Measurements from ENCODE around the gene FARSA. TPM values are rescaled to one million over a fixed set of nuclear protein-coding genes. Genes with fewer than 3 reads are reported as not detected.
"Not testable (repeated sequence)": the region's sequence is repeated elsewhere in the genome, so short reads cannot be mapped to it uniquely, and the experiment has no call there.

FARSA gene
- total RNA-seq, 1 donor from 2014 or later: 220 TPM

DNA sequence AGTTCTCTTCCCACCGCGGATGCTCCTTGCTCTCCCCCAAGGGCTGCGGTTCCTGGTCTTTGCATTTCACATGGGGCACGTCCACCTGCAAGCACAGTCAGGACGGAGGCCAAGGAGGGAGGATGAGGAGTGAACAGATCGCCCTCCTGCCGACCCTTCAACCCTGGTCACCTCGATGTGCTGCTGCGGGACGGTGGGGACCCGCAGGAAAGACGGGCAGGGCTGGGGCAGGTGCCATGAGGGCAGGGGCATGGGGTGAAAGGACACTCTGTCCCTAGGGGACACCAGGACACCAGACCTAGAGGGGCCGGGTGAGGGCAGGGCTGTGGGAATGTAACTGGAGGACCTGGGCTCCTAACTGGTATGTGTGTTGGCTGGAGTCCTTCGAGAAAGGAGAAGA, 15.3 kb downstream of the FARSA start:
- H3K4me1 Mint-ChIP-seq (ENCODE audit: low read depth): peaks cover 31% of the 10 kb centered on the region
- no peaks in the 10 kb centered on the region for H3K27me3 Mint-ChIP-seq (ENCODE audit: insufficient read depth)
- H3K9me3 Mint-ChIP-seq: no peaks in the 10 kb centered on the region
- H3K4me3 Mint-ChIP-seq: peak overlapping the region; percentile 75
- peaks cover 15% of the 10 kb centered on the region for H3K36me3 Mint-ChIP-seq (ENCODE audit: low read depth)
- DNase-seq (ENCODE audit: low spot score): no peak
- intact Hi-C loops (cut with micrococcal nuclease): no loop called here
- H3K27ac Mint-ChIP-seq: peak overlapping the region; percentile 85

DNA sequence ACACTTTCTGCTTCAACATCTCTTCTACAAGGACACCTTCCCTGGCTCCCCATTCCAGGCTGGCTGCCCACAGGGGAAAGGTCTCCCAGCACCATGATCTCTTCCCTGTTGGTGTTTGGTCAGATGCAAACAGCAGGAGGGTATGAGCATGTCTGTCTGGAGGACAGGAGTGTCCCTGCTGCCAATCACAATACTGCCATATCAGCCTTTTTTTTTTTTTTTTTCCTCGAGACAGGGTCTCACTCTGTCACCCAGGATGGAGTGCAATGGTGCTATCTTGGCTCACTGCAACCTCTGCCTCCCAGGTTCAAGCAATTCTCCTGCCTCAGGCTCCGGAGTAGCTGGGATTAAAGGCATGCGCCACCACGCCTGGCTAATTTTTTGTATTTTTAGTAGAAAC, 17.7 kb downstream of the FARSA start:
- intact Hi-C loops (cut with micrococcal nuclease): loop anchor here (1.0 kb wide), 1 partner anchor 25 kb away; the partner anchor contains the start of gene GCDH
- H3K4me1 Mint-ChIP-seq (ENCODE audit: low read depth): peaks cover 33% of the 10 kb centered on the region
- not testable (repeated sequence) for H3K27ac Mint-ChIP-seq; H3K9me3 Mint-ChIP-seq; DNase-seq (ENCODE audit: low spot score); H3K36me3 Mint-ChIP-seq (ENCODE audit: low read depth); H3K4me3 Mint-ChIP-seq; H3K27me3 Mint-ChIP-seq (ENCODE audit: insufficient read depth)

DNA sequence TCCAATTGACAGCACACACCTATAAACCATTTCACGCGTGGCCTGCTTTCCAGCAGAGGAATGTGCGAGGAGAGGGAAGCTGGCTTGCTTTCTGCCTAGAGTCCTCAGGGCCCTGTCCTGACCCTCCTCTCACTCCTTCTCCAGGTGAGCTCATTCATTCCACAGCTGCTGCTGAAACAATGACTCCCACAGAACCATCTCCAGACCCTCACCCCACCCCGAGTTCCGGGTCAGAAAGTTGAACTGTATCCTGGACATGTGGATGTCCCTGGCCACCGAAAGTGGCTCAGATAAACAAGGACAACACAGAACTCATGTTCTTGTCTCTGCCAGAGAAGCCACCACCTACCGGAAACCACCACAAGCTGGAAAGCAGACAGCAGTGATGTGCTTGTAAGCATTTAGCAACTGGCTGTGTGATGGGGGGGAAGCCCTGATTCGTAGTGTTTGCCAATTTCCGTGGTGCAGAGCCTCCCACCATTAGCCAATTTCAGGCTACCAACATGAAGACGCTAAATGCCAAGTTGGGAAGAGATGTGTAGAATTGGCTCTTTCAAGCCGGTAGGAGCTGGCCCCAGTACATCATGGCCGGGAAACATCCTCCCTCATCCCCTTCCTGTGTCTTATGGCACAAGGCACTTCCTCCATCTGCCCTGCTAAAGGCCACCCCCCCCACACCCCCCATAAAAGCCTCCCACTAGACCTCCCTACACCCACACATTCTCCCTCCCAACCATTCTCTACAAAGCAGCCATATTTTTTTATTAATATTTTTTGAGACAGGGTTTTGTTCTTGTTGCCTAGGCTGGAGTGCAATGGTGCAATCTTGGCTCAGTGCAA, 19.4 kb downstream of the FARSA start:
- H3K4me1 Mint-ChIP-seq (ENCODE audit: low read depth): peaks cover 24% of the 10 kb centered on the region
- peaks cover 3% of the 10 kb centered on the region for H3K36me3 Mint-ChIP-seq (ENCODE audit: low read depth)
- intact Hi-C loops (cut with micrococcal nuclease): no loop called here
- peak overlapping the region; percentile 95 for H3K27ac Mint-ChIP-seq
- H3K27me3 Mint-ChIP-seq (ENCODE audit: insufficient read depth): no peaks in the 10 kb centered on the region
- peak overlapping the region; percentile 70 for H3K4me3 Mint-ChIP-seq
- H3K9me3 Mint-ChIP-seq: no peaks in the 10 kb centered on the region
- DNase-seq (ENCODE audit: low spot score): peak; percentile 51

DNA sequence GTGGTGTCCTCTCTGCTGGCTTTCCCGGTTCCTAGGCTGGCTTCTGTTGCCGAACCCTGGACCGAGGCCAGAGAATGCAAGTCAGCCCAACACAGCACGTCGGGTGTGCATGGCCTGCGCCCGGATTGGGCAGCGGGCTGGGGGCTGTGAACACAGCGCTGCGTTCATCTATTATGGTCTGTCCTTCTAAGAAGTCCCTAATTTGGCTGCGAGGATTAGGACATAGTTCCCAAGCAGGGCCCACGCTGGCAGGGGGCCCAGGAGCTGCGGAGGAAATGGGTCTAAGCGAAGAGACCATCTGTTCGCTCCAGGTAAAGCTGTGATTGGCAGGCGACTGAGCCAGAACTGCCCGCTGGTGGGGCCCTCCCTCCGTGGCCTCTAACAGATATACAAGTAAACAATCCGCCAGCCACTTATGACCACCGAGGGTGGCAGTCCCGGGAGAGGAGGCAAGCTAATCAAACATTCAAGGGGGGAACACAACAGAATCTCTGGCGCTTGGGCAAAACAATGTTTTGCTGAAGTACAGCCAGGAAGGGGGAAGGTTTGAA, 20.4 kb downstream of the FARSA start:
- no peak for DNase-seq (ENCODE audit: low spot score)
- Mint-ChIP-seq H3K9me3 (no peaks in the 10 kb centered on the region), H3K36me3 (ENCODE audit: low read depth) (peaks cover 3% of the 10 kb centered on the region), H3K27me3 (ENCODE audit: insufficient read depth) (no peaks in the 10 kb centered on the region), H3K4me3 (no peak overlapping the region), H3K4me1 (ENCODE audit: low read depth) (peaks cover 19% of the 10 kb centered on the region), H3K27ac (peak overlapping the region; percentile 55)
- intact Hi-C loops (cut with micrococcal nuclease): no loop called here

DNA sequence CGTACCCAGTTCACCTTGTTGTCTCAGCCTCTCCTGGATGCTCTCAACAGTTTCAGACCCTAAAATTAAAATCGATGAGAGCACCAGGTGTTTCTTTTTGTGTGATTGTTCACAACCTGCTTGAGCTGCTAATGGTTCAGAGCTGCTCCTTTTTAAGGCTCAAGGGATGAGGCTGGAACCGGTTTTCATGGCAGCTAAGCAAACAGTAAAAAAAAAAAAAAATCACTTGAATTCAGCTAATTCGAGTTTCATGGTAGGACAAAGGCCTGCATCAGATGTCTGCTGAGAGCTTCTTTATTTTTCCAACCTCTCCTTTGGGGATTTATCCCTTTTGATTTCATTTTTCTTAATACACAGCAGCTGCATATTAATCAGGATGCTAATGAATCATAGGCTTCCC, 20.9 kb downstream of the FARSA start:
- H3K27me3 Mint-ChIP-seq (ENCODE audit: insufficient read depth): no peaks in the 10 kb centered on the region
- H3K36me3 Mint-ChIP-seq (ENCODE audit: low read depth): peaks cover 3% of the 10 kb centered on the region
- intact Hi-C loops (cut with micrococcal nuclease): no loop called here
- peaks cover 19% of the 10 kb centered on the region for H3K4me1 Mint-ChIP-seq (ENCODE audit: low read depth)
- DNase-seq (ENCODE audit: low spot score): no peak
- no peaks in the 10 kb centered on the region for H3K9me3 Mint-ChIP-seq
- no peak overlapping the region for H3K4me3 Mint-ChIP-seq
- no peak overlapping the region for H3K27ac Mint-ChIP-seq

DNA sequence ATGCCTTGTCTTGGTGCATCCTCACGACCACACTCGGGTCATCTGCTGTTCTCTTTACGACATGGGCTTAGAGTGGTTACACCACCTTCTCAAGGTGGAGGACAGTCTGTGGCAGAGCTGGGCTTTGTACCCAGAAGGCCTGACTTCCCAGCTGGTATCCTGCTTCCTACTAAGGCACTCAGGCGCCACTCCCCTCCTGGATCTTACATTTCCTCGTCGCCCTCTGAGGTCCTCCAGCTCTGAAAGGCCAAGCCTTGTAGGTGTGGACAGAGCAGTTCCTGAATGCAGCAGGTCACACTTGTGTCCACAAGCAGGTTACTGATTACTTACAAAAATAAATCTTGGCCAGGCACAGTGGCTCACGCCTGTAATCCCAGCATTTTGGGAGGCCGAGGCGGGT, 26.3 kb downstream of the FARSA start:
- intact Hi-C loops (cut with micrococcal nuclease): no loop called here
- no peak for DNase-seq (ENCODE audit: low spot score)
- Mint-ChIP-seq H3K4me1 (ENCODE audit: low read depth) (no peaks in the 10 kb centered on the region), H3K4me3 (no peak overlapping the region), H3K9me3 (no peaks in the 10 kb centered on the region), H3K27me3 (ENCODE audit: insufficient read depth) (no peaks in the 10 kb centered on the region), H3K27ac (no peak overlapping the region), H3K36me3 (ENCODE audit: low read depth) (peaks cover under 1% of the 10 kb centered on the region)

DNA sequence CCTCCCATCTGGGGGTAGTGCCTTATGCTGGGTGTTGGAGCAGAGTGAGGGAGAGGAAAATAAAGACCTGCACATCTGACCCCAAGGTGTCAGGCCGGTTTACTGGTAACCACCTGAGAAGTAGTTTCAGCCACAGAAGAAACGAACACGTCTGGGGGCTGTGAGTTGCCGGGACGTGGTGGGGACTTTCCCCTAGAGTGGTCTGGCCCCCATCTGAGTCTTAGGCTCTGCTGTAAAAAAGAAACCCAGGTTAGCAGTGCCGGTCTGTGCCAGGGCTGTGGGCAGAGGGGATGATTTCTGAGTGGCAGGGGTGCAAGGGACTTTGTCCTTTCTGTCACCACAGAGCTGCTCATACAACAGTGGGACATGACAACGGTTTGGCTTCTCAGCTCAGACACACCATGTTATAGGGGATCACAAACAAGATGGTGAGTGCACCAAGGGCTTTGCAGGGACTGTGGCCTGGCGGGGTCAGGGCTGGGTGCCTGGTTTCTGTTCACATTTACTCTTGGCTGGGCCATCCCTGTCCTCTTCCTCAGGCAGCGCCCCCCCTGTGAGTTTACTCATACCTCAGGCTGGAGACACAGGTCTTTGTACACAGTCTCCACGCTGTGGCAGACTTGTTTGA, 33.5 kb downstream of the FARSA start:
- intact Hi-C loops (cut with micrococcal nuclease): no loop called here
- Mint-ChIP-seq H3K4me3 (no peak overlapping the region), H3K36me3 (ENCODE audit: low read depth) (peaks cover 14% of the 10 kb centered on the region), H3K9me3 (no peaks in the 10 kb centered on the region), H3K27me3 (ENCODE audit: insufficient read depth) (no peaks in the 10 kb centered on the region), H3K4me1 (ENCODE audit: low read depth) (peaks cover 9% of the 10 kb centered on the region), H3K27ac (no peak overlapping the region)
- DNase-seq (ENCODE audit: low spot score): no peak

DNA sequence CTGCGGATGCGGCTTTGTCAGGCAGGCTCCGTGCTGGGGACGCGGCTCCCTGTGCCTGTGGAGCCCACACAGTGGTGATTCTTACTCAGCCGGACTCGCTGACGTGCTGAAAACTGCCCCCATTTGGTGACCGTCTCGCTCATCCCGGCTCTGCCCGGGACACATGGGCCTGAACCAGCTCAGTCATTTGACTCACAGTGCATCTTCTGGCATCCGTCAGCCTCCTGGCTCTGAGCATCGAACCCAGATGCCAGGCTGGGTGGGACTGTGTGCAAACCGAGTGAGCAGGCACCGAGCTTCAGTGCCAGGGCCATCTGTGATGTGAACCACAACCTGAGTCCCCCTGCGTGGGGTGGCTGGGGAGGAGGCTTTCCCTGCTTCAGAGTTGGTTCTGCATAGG, 37.1 kb downstream of the FARSA start:
- no peak overlapping the region for H3K27ac Mint-ChIP-seq
- no peaks in the 10 kb centered on the region for H3K9me3 Mint-ChIP-seq
- H3K27me3 Mint-ChIP-seq (ENCODE audit: insufficient read depth): no peaks in the 10 kb centered on the region
- intact Hi-C loops (cut with micrococcal nuclease): no loop called here
- DNase-seq (ENCODE audit: low spot score): no peak
- peaks cover 28% of the 10 kb centered on the region for H3K36me3 Mint-ChIP-seq (ENCODE audit: low read depth)
- H3K4me3 Mint-ChIP-seq: no peak overlapping the region
- peaks cover 12% of the 10 kb centered on the region for H3K4me1 Mint-ChIP-seq (ENCODE audit: low read depth)

DNA sequence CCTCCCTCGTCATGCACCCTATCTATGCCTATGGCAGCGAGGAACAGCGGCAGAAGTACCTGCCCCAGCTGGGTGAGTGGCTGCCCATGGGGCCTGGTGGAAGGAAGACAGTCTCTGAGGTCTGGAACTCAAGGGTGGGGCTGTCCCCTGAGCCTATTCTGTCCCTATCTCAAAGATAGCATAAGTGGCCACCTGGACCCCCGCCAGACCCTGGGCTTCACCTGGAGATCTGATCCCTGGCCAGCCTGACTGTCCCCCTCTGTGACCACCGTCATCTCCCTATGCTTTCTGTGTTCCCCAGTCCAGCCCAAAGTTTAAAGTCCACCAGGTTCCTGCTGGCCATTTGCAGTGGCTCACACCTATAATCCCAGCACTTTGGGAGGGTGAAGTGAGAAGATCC, 39.9 kb downstream of the FARSA start:
- Mint-ChIP-seq H3K36me3 (ENCODE audit: low read depth) (peaks cover 23% of the 10 kb centered on the region), H3K27me3 (ENCODE audit: insufficient read depth) (no peaks in the 10 kb centered on the region), H3K4me1 (ENCODE audit: low read depth) (peaks cover 13% of the 10 kb centered on the region), H3K27ac (no peak overlapping the region), H3K4me3 (peak overlapping the region; percentile 74), H3K9me3 (no peaks in the 10 kb centered on the region)
- DNase-seq (ENCODE audit: low spot score): no peak
- intact Hi-C loops (cut with micrococcal nuclease): no loop called here

DNA sequence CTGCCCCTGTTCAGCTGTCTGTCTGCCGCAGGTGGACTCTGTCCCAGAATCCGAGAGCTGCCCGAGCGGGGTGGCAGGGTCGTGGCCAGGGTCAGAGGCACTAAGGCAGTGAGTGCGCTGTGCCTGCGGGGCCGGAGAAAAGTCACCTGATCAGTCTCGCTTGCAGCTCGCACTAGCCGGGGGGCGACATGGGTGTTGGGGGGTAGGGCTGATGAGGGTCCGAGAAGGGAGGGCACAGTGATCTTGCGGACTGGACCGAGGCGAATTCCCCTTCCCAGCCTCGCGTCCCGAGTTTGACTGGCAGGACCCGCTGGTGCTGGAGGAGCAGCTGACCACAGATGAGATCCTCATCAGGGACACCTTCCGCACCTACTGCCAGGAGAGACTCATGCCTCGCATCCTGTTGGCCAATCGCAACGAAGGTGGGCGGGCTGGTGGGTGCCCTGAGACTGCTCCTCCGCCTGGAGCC, 41.9 kb downstream of the FARSA start:
- peak overlapping the region; percentile 88 for H3K27ac Mint-ChIP-seq
- H3K4me3 Mint-ChIP-seq: peak overlapping the region; percentile 97
- intact Hi-C loops (cut with micrococcal nuclease): loop anchor here (1.0 to 2.0 kb wide), 5 partner anchors 24 to 154 kb away; partner anchors contain the start of genes CALR, GADD45GIP1, GET3 and SYCE2
- H3K9me3 Mint-ChIP-seq: no peaks in the 10 kb centered on the region
- DNase-seq (ENCODE audit: low spot score): no peak
- no peaks in the 10 kb centered on the region for H3K27me3 Mint-ChIP-seq (ENCODE audit: insufficient read depth)
- peaks cover 18% of the 10 kb centered on the region for H3K36me3 Mint-ChIP-seq (ENCODE audit: low read depth)
- peaks cover 13% of the 10 kb centered on the region for H3K4me1 Mint-ChIP-seq (ENCODE audit: low read depth)

DNA sequence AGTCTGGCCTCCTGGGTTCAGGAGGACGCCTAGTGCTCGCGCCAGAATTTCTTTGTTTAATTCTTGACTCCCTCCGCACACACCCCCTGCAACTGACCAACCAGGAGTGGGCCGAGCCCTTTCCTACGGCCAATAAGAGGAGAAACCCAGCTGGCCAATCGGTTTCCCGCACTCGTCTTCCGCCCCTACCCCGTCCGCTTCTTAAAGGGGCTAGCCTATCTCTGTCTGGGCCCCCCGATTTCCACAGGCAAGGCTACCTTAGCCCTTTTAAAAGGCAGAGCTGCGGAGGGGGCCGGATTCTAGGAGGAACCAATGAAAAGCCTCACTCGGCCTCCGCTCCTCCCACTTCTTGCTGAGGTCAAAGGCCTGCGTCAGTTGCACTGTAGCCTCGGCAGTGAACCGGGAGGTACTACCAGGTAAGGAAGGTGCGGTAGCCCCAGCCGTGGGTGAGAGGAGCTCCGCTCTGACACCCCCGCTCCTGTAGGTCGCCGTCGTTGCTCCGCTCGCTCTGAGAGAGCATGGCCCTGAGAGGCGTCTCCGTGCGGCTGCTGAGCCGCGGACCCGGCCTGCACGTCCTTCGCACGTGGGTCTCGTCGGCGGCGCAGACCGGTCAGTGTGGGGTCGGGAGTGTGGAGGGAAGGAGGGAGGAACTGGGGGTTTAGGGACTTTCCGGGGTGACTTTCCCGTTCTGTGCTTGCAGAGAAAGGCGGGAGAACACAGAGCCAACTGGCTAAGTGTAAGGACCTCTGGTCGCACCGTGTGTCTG, 42.5 kb downstream of the FARSA start, which contains the start of gene GCDH:
Gene GCDH (plus strand): TSS at position 374 of the 766 bp plus-strand sequence. CDS start 145 bp downstream, at position 519.
- Mint-ChIP-seq H3K4me3 (peak within 1 kb of the TSS; percentile 97), H3K4me1 (ENCODE audit: low read depth) (peaks cover 13% of the 10 kb centered on the region), H3K27ac (peak within 1 kb of the TSS; percentile 88), H3K9me3 (no peaks in the 10 kb centered on the region), H3K27me3 (ENCODE audit: insufficient read depth) (no peaks in the 10 kb centered on the region), H3K36me3 (ENCODE audit: low read depth) (peaks cover 18% of the 10 kb centered on the region)
- peak; percentile 95 for DNase-seq (ENCODE audit: low spot score)
- intact Hi-C loops (cut with micrococcal nuclease): loop anchor here (1.0 to 2.0 kb wide), 7 partner anchors 10 to 154 kb away; partner anchors contain the start of genes CALR, DNASE2, FARSA and GADD45GIP1

DNA sequence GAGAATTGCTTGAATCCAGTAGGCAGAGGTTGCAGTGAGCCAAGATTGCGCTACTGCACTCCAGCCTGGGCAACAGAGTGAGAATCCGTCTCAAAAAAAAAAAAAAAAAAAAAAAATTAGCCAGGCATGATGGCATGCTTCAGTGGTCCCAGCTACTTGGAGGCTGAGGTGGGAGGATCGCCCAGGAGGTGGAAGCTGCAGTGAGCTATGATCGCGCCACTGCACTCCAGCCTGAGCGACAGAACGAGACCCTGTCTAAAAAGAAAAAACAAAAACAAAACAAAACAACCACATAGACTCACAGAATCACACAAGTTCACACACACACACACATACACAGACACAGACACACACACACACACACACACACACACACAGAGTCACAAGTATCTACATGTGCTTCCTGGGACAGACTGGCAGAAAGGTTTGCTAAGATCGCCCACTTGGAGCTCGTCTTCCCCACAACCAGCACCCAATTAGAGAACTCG, 43.2 kb downstream of the FARSA start:
- peak overlapping the region; percentile 88 for H3K27ac Mint-ChIP-seq
- peak overlapping the region; percentile 97 for H3K4me3 Mint-ChIP-seq
- H3K27me3 Mint-ChIP-seq (ENCODE audit: insufficient read depth); DNase-seq (ENCODE audit: low spot score); H3K9me3 Mint-ChIP-seq: not testable (repeated sequence)
- H3K4me1 Mint-ChIP-seq (ENCODE audit: low read depth): peaks cover 13% of the 10 kb centered on the region
- H3K36me3 Mint-ChIP-seq (ENCODE audit: low read depth): peaks cover 18% of the 10 kb centered on the region
- intact Hi-C loops (cut with micrococcal nuclease): loop anchor here (1.0 to 2.0 kb wide), 3 partner anchors 9 to 66 kb away; partner anchors contain the start of genes DNASE2, FARSA and GADD45GIP1

Data from activated T-helper 1 cell treated with anti-CD3 and anti-CD28 coated beads, Interleukin-12 subunit alpha, Interleukin-12 subunit beta, Interleukin-2, Interleukin-4 antibody, amounts not matched to agents 30 ng/mL and 10 ng/mL and 1 ng/mL, durations not matched to agents 14 hours and 24 hours and 36 hours (primary cell).